ENCODE data around the gene WNT3A. TPM values are rescaled to one million over a fixed set of nuclear protein-coding genes. Genes with fewer than 3 reads are reported as not detected.

WNT3A gene
- polyA plus RNA-seq, 1 of the 3 experiments (the other 2 are of a cell fraction) = not detected

DNA sequence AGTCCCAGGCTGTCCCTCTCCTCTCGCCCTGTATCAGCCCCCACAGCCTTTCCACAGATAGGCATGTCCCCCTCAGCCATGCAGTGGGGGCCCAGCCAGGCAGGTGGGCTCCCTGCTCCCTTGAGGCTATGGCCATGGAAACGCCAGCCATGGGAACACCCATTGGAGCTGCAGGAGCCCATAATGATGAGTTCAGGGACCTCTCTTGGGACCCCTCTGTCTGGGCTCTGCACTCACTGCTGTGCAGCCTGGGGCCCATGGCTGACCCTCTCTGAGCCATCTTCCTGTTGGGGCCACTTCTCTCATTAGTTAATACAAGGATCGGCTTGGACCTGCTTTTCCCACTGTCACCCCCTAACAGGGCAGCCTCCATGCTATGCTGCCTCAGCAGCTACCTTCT lies 33.2 kb downstream of the WNT3A start:
- no peaks in the 10 kb centered on the region for H3F3A ChIP-seq (replicated peaks; ENCODE audit: insufficient read depth)
- ChIA-PET POLR2A (no interaction called here), CTCF (interaction anchor here (0.6 to 1.6 kb wide), 2 partner anchors 13 to 41 kb away, joined by 3 to 5 read pairs; no protein-coding TSS in a partner anchor)
- 27% methylated on average over 3 of the region's 3 CpGs for WGBS (ENCODE audit: low lambda C conversion rate)
- no peak overlapping the region for H2AFZ ChIP-seq (ENCODE audit: low read depth)
- H3K4me1 ChIP-seq (ENCODE audit: control insufficient read depth in 1 of 2, insufficient read depth in 2 of 2, low read depth in 1 of 2, low read length in 1 of 2) = no peaks in the 10 kb centered on the region
- no peaks in the 10 kb centered on the region for H3K79me2 ChIP-seq (ENCODE audit: insufficient read depth)
- no peak for DNase-seq
- no peak for TF ChIP-seq ZBTB33 (IDR thresholded peaks at IDR 0.05; ENCODE audit: borderline replicate concordance, low read depth)
- no peak for TF ChIP-seq NFIC (IDR thresholded peaks at IDR 0.05; ENCODE audit: borderline replicate concordance)
- no peak for TF ChIP-seq TAF1 (IDR thresholded peaks at IDR 0.05; ENCODE audit: borderline replicate concordance, low read depth, low read length)
- no peak for TF ChIP-seq GABPA (IDR thresholded peaks at IDR 0.05; ENCODE audit: low read depth)
- TF ChIP-seq PBX3 (IDR thresholded peaks at IDR 0.05) = no peak
- no peak for TF ChIP-seq RFX5 (IDR thresholded peaks at IDR 0.05; ENCODE audit: low read length)
- no peak for TF ChIP-seq FOXM1 (IDR thresholded peaks at IDR 0.05; ENCODE audit: low read depth)
- TF ChIP-seq RXRA (IDR thresholded peaks at IDR 0.05; ENCODE audit: borderline replicate concordance, low read depth) = no peak
- no peak for TF ChIP-seq EP300 (IDR thresholded peaks at IDR 0.05; ENCODE audit: borderline replicate concordance in 1 of 2, low read depth in 1 of 2, low read length in 1 of 2)
- no peak for TF ChIP-seq ELF1 (IDR thresholded peaks at IDR 0.05)
- no peak for TF ChIP-seq TCF12 (IDR thresholded peaks at IDR 0.05)
- no peak for TF ChIP-seq CHD2 (IDR thresholded peaks at IDR 0.05; ENCODE audit: low read length, partially characterized antibody)
- no peak for TF ChIP-seq MEF2A (IDR thresholded peaks at IDR 0.05; ENCODE audit: borderline replicate concordance, low read depth)
- no peak for TF ChIP-seq POLR2AphosphoS5 (IDR thresholded peaks at IDR 0.05; ENCODE audit: low read depth, low read length)
- no peak for TF ChIP-seq RAD21 (IDR thresholded peaks at IDR 0.05; ENCODE audit: low read length)
- TF ChIP-seq NRF1 (IDR thresholded peaks at IDR 0.05; ENCODE audit: low read depth, low read length) = no peak
- no peak for TF ChIP-seq TEAD4 (IDR thresholded peaks at IDR 0.05; ENCODE audit: borderline replicate concordance, insufficient read depth)
- TF ChIP-seq, protein P1, sequence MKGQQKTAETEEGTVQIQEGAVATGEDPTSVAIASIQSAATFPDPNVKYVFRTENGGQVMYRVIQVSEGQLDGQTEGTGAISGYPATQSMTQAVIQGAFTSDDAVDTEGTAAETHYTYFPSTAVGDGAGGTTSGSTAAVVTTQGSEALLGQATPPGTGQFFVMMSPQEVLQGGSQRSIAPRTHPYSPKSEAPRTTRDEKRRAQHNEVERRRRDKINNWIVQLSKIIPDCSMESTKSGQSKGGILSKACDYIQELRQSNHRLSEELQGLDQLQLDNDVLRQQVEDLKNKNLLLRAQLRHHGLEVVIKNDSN (IDR thresholded peaks at IDR 0.05; ENCODE audit: borderline replicate concordance, low read depth) = no peak
- TF ChIP-seq FOXJ3 (CRISPR knock-in tag; IDR thresholded peaks at IDR 0.05) = no peak
- no peak for TF ChIP-seq REST (IDR thresholded peaks at IDR 0.05; ENCODE audit: low read depth, low read length)
- H4K20me1 ChIP-seq (ENCODE audit: insufficient read depth) = no peaks in the 10 kb centered on the region
- no peaks in the 10 kb centered on the region for H3K9me2 ChIP-seq
- H3K9me3 ChIP-seq = no peaks in the 10 kb centered on the region
- no peak overlapping the region for H3K4me2 ChIP-seq
- H3K27ac ChIP-seq (ENCODE audit: low read depth in 2 of 2, low read length in 1 of 2) = no peak overlapping the region
- peaks cover 9% of the 10 kb centered on the region; the same call in 1 of the 2 replicates for H3K27me3 ChIP-seq (ENCODE audit: insufficient read depth)
- H3K4me3 ChIP-seq (ENCODE audit: low read depth in 2 of 2, low read length in 1 of 2) = no peak overlapping the region
- no peaks in the 10 kb centered on the region for H3K36me3 ChIP-seq (replicated peaks in 1 of 2; ENCODE audit: control insufficient read depth in 1 of 2, insufficient read depth in 2 of 2, low read length in 1 of 2)
- no peak overlapping the region for H3K9ac ChIP-seq

All from SK-N-SH (cell line).